GM12878 (cell line): Measurements from ENCODE around the gene SGK2. TPM values are rescaled to one million over a fixed set of nuclear protein-coding genes. Genes with fewer than 3 reads are reported as not detected.
"Not testable (repeated sequence)": the region's sequence is repeated elsewhere in the genome, so short reads cannot be mapped to it uniquely, and the experiment has no call there.

Experiments
- ATAC-seq: fragments of 200-7000 bp; cut with Tn5 transposase; 3 replicates; pipeline ENCODE4 v1.9.1; 2020; ENCODE audit warnings: mild to moderate bottlenecking, moderate library complexity
- BruUV-seq: library from RNA; stranded (reverse); fragments of 400-500 nt; replicated peaks from 2 replicates; lab custom pipeline; 2021; lab: Mats Ljungman, UMichigan
- CTCF ChIA-PET: fragments of 300-600 bp; sonication (Branson Sonifier 250); formaldehyde crosslinking; extraction: SDS; loops from one replicate; lab custom pipeline; 2021; ENCODE audit warnings: inconsistent platforms; lab: Yijun Ruan, JAX
- POLR2A ChIA-PET: fragments of 350-600 bp; formaldehyde crosslinking; extraction: SDS; loops from one replicate; lab custom pipeline; 2021; ENCODE audit warnings: inconsistent platforms; lab: Charles Lee
- RAD21 ChIA-PET: fragments of 300-600 bp; sonication (Branson Sonifier 250); formaldehyde crosslinking; loops from one replicate; lab custom pipeline; 2023; ENCODE audit warnings: antibody characterized with exemption; ENCODE audit not compliant: unreplicated experiment; lab: Charles Lee
- SMC1A ChIA-PET: fragments of 300-600 bp; sonication (Branson Sonifier 250); formaldehyde crosslinking; loops from one replicate; lab custom pipeline; 2023; ENCODE audit not compliant: unreplicated experiment, uncharacterized antibody; lab: Charles Lee
- DNase-seq: peaks from one replicate; pipeline ENCODE4 v3.0.0-alpha.2; 2011; ENCODE audit warnings: low read depth, low spot score
- FAIRE-seq: peaks from 3 replicates; lab custom pipeline; 2011; peaks lifted over from hg19 to GRCh38; lab: Jason Lieb, UNC
- H2AFZ ChIP-seq: 2 replicates; pipeline ENCODE4 v1.6.0; 2011; ENCODE audit warnings: low read depth, low read length, control low read depth; ENCODE audit not compliant: control insufficient read depth
- H3K27ac ChIP-seq: 2 replicates; pipeline ENCODE4 v1.5.1; 2011; ENCODE audit warnings: control low read depth; ENCODE audit not compliant: control insufficient read depth, insufficient read depth
- H3K27me3 ChIP-seq, 2 experiments: replicated peaks in 1 of 2; 2 replicates each; pipeline versions ENCODE4 v1.6.0 to v1.6.1; 2011; ENCODE audit warnings: low read length in 1 of 2; ENCODE audit not compliant: control insufficient read depth in 2 of 2, insufficient read depth in 2 of 2
- H3K36me3 ChIP-seq, 2 experiments: 2 replicates each; pipeline ENCODE4 v1.5.1; 2011; ENCODE audit warnings: low read length in 1 of 2; ENCODE audit not compliant: control insufficient read depth in 2 of 2, insufficient read depth in 2 of 2
- H3K4me1 ChIP-seq: 2 replicates; pipeline ENCODE4 v1.6.1; 2011; ENCODE audit warnings: mild to moderate bottlenecking, low read length, moderate library complexity, mixed read lengths; ENCODE audit not compliant: control insufficient read depth, insufficient read depth
- H3K4me2 ChIP-seq: 2 replicates; pipeline ENCODE4 v1.6.0; 2011; ENCODE audit warnings: control low read depth; ENCODE audit not compliant: control insufficient read depth, insufficient read depth
- H3K4me3 ChIP-seq: fragments of 200-600 bp; sonication (generic); 2 replicates; pipeline ENCODE4 v1.5.1; 2016
- H3K79me2 ChIP-seq: 2 replicates; pipeline ENCODE4 v1.6.0; 2011; ENCODE audit warnings: low read length; ENCODE audit not compliant: control insufficient read depth, insufficient read depth
- H3K9ac ChIP-seq: 2 replicates; pipeline ENCODE4 v1.8.0; 2011; ENCODE audit warnings: low read length, control low read depth, mixed read lengths; ENCODE audit not compliant: control insufficient read depth, insufficient read depth
- H3K9me3 ChIP-seq: replicated peaks from 3 replicates; pipeline ENCODE4 v1.5.1; 2011; ENCODE audit warnings: mild to moderate bottlenecking, low read length; ENCODE audit not compliant: control insufficient read depth, insufficient read depth
- H4K20me1 ChIP-seq: 2 replicates; pipeline ENCODE4 v1.6.0; 2011; ENCODE audit not compliant: control insufficient read depth, insufficient read depth
- CBX3 ChIP-seq: fragments of 200-600 bp; sonication (generic); IDR thresholded peaks from 2 replicates; pipeline ENCODE4 v1.6.1; 2016; ENCODE audit warnings: low read depth, borderline replicate concordance
- CBX5 ChIP-seq: sonication (generic); IDR thresholded peaks from 2 replicates; pipeline ENCODE4 v1.6.1; 2016; ENCODE audit warnings: low read depth, moderate library complexity, mild to moderate bottlenecking, inconsistent platforms
- CHD1 ChIP-seq: IDR thresholded peaks from 2 replicates; pipeline ENCODE4 v1.6.1; 2012; ENCODE audit warnings: low read depth, low read length, improper control_type of control experiment
- EZH2 ChIP-seq: IDR thresholded peaks from 2 replicates; pipeline ENCODE4 v1.6.1; 2012; ENCODE audit warnings: low read depth, mild to moderate bottlenecking, control low read depth, inconsistent platforms, low read length, borderline replicate concordance; ENCODE audit not compliant: control insufficient read depth
- FOXK2 ChIP-seq: fragments of 450-650 bp; IDR thresholded peaks from 2 replicates; pipeline ENCODE4 v1.6.1; 2017; ENCODE audit warnings: mild to moderate bottlenecking, moderate library complexity
- HDAC6 ChIP-seq: fragments of 200-600 bp; sonication (generic); IDR thresholded peaks from one replicate; pipeline ENCODE4 v1.8.0; 2017; ENCODE audit warnings: antibody characterized with exemption; ENCODE audit not compliant: unreplicated experiment
- POU2F2 ChIP-seq: IDR thresholded peaks from 3 replicates; pipeline ENCODE4 v1.6.1; 2011; ENCODE audit warnings: low read depth, mild to moderate bottlenecking, low read length, borderline replicate concordance
- SIX5 ChIP-seq: IDR thresholded peaks from 2 replicates; pipeline ENCODE4 v1.6.1; 2011; ENCODE audit warnings: mild to moderate bottlenecking, low read depth, low read length, moderate library complexity; ENCODE audit not compliant: severe bottlenecking
- SRF ChIP-seq, 2 experiments: IDR thresholded peaks; 2 replicates each; pipeline ENCODE4 v1.6.1; 2011; ENCODE audit warnings: low read depth in 2 of 2, low read length in 2 of 2, mild to moderate bottlenecking in 1 of 2, moderate library complexity in 1 of 2
- TCF7 ChIP-seq: IDR thresholded peaks from 2 replicates; pipeline ENCODE4 v1.6.1; 2014; ENCODE audit warnings: antibody characterized with exemption, borderline replicate concordance
- WGBS: methylation state at CpG from one replicate; pipeline ENCODE4 v1.1.6; 2016; ENCODE audit warnings: low lambda C conversion rate; ENCODE audit not compliant: insufficient replicate concordance, insufficient coverage; ENCODE audit errors: missing lambda C conversion rate; 5-methylcytosine and 5-hydroxymethylcytosine counted together
- in situ Hi-C: fragments of 300-500 bp; cut with MboI; formaldehyde crosslinking; loops from 9 replicates; pipeline ENCODE4 v1.14.3; 2018; ENCODE audit warnings: mixed read lengths
- intact Hi-C: fragments of 100-400 bp; cut with micrococcal nuclease; formaldehyde crosslinking; loops from one replicate; pipeline ENCODE4 v1.14.2; 2022; ENCODE audit not compliant: unreplicated experiment
- polyA plus RNA-seq, 11 experiments: library from polyadenylated mRNA; depleted of rRNA in 4 of 11; unstranded in 6 of 11; stranded (reverse) in 5 of 11; fragments of >200 nt; fragmentation: Nextera tagmentation in 4 of 11; fragmentation: Illumina TruSeq in 1 of 11; extraction: Ambion mirVana in 4 of 11; extraction: Trizol in 1 of 11; gene quantifications; 1 replicate in 1 of 11; 2 replicates in 10 of 11; pipeline versions ENCODE4 v1.2.1 to v1.2.3, GENCODE V29; 2011 to 2016; ENCODE audit warnings: inconsistent platforms in 2 of 11, missing spikeins in 2 of 11, low read depth in 1 of 11
- total RNA-seq, 4 experiments: library from RNA; depleted of rRNA in 3 of 4; stranded (reverse); fragments of >200 nt in 3 of 4; fragmentation: Illumina TruSeq in 1 of 4; extraction: Trizol in 1 of 4; gene quantifications; 2 replicates each; pipeline versions ENCODE4 v1.2.1 to v1.2.3, GENCODE V29; 2013 to 2021
- TF ChIP-seq, protein P1 (sequence below): IDR thresholded peaks from 2 replicates; pipeline ENCODE4 v1.6.1; 2012; ENCODE audit warnings: low read depth, low read length, improper control_type of control experiment
- TF ChIP-seq, protein P2 (sequence below): IDR thresholded peaks from 2 replicates; pipeline ENCODE4 v1.6.1; 2012; ENCODE audit warnings: improper control_type of control experiment, low read depth, low read length; ENCODE audit not compliant: insufficient replicate concordance

SGK2 gene
- total and polyA plus RNA-seq, 10 of the 15 experiments (the other 5 are each of a cell fraction or from before 2014, with no cell fraction given), result 0.04 to 0.96 (median 0.22) TPM; not detected in 3

DNA sequence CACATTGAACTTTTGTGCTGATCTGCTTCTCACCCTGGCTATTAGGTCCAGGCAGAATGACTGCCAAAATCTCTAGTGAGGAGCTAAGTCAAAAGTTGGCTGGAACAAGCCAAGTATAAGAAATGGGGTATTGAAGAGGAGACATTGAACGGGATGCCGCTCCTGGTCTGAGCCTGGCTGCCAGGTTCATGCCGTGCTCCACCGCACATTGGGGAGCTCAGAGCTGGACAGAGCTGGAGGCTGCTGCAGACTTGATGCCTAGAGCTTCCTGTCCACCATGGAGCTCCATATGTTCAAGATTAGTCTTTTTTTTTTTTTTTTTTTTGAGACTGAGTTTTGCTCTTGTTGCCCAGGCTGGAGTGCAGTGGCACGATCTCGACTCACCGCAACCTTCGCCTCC is 27.8 kb downstream of the SGK2 start:
- BruUV-seq, result no TSS peak
- no peak for ATAC-seq
- intact Hi-C loops, result no loop called here
- Histone ChIP-seq H3K4me1 (peaks cover 5% of the 10 kb centered on the region; the same call in 1 of the 2 replicates), H3K9me3 (no peaks in the 10 kb centered on the region), H3K9ac (no peak overlapping the region), H4K20me1 (no peaks in the 10 kb centered on the region), H3K79me2 (no peaks in the 10 kb centered on the region), H3K27ac (no peak overlapping the region), H3K27me3 (no peaks in the 10 kb centered on the region), H3K4me3 (no peak overlapping the region), H3K36me3 (no peaks in the 10 kb centered on the region), H3K4me2 (no peak overlapping the region), H2AFZ (no peak overlapping the region)
- POLR2A ChIA-PET, result interaction anchor here (0.6 to 1.0 kb wide), 2 partner anchors 15 to 71 kb away, joined by 3 to 4 read pairs; no protein-coding TSS in a partner anchor
- DNase-seq, result no peak
- RAD21 ChIA-PET, result interaction anchor here (1.2 kb wide), 1 partner anchor 105 kb away, joined by 4 read pairs; no protein-coding TSS in a partner anchor
- SMC1A ChIA-PET, result interaction anchor here (1.2 kb wide), 1 partner anchor 105 kb away, joined by 3 read pairs; no protein-coding TSS in a partner anchor
- TF ChIP-seq SIX5, result no peak
- TF ChIP-seq CHD1, result no peak
- no peak for TF ChIP-seq SRF (IDR thresholded peaks at IDR 0.05; ENCODE audit: low read depth in 2 of 2, low read length in 2 of 2)
- TF ChIP-seq, protein P1, sequence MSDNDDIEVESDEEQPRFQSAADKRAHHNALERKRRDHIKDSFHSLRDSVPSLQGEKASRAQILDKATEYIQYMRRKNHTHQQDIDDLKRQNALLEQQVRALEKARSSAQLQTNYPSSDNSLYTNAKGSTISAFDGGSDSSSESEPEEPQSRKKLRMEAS, result no peak
- TF ChIP-seq CBX3, result no peak
- TF ChIP-seq HDAC6, result no peak
- no peak for TF ChIP-seq EZH2
- TF ChIP-seq TCF7, result no peak
- no peak for TF ChIP-seq POU2F2
- TF ChIP-seq, protein P2, sequence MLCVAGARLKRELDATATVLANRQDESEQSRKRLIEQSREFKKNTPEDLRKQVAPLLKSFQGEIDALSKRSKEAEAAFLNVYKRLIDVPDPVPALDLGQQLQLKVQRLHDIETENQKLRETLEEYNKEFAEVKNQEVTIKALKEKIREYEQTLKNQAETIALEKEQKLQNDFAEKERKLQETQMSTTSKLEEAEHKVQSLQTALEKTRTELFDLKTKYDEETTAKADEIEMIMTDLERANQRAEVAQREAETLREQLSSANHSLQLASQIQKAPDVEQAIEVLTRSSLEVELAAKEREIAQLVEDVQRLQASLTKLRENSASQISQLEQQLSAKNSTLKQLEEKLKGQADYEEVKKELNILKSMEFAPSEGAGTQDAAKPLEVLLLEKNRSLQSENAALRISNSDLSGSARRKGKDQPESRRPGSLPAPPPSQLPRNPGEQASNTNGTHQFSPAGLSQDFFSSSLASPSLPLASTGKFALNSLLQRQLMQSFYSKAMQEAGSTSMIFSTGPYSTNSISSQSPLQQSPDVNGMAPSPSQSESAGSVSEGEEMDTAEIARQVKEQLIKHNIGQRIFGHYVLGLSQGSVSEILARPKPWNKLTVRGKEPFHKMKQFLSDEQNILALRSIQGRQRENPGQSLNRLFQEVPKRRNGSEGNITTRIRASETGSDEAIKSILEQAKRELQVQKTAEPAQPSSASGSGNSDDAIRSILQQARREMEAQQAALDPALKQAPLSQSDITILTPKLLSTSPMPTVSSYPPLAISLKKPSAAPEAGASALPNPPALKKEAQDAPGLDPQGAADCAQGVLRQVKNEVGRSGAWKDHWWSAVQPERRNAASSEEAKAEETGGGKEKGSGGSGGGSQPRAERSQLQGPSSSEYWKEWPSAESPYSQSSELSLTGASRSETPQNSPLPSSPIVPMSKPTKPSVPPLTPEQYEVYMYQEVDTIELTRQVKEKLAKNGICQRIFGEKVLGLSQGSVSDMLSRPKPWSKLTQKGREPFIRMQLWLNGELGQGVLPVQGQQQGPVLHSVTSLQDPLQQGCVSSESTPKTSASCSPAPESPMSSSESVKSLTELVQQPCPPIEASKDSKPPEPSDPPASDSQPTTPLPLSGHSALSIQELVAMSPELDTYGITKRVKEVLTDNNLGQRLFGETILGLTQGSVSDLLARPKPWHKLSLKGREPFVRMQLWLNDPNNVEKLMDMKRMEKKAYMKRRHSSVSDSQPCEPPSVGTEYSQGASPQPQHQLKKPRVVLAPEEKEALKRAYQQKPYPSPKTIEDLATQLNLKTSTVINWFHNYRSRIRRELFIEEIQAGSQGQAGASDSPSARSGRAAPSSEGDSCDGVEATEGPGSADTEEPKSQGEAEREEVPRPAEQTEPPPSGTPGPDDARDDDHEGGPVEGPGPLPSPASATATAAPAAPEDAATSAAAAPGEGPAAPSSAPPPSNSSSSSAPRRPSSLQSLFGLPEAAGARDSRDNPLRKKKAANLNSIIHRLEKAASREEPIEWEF, result no peak
- no peak for TF ChIP-seq CBX5
- no peak for TF ChIP-seq FOXK2
- FAIRE-seq, result no peak
- in situ Hi-C loops, result no loop called here
- 63% methylated on average over 2 of the region's 8 CpGs for WGBS
- CTCF ChIA-PET, result interaction anchor here (2.8 kb wide), 1 partner anchor 106 kb away, joined by 11 read pairs; no protein-coding TSS in a partner anchor

DNA sequence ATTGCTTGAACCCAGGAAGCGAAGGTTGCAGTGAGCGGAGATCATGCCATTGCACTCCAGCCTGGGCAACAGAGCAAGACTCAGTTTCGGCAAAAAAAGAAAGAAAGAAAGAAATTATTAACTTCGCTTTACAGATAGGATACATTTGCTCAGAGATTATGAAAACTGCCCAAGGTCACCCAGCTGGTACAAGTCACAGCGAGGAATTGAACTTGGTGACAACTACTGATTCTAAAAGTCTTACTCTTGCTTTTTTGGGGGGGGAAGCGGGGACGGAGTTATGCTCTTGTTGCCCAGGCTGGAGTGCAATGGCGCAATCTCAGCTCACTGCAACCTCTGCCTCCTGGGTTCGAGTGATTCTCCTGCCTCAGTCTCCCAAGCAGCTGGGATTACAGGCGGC is 29.7 kb downstream of the SGK2 start:
- H3K4me2 ChIP-seq, RAD21 ChIA-PET, H3K9me3 ChIP-seq, ATAC-seq, H3K27me3 ChIP-seq, H3K27ac ChIP-seq, H3K4me1 ChIP-seq, CTCF ChIA-PET, BruUV-seq, DNase-seq, H3K79me2 ChIP-seq, H3K36me3 ChIP-seq, FAIRE-seq, H3K9ac ChIP-seq, H2AFZ ChIP-seq, H4K20me1 ChIP-seq, in situ Hi-C loops, POLR2A ChIA-PET, intact Hi-C loops, H3K4me3 ChIP-seq: not testable (repeated sequence)
- 85% methylated on average over 10 of the region's 10 CpGs for WGBS
- SMC1A ChIA-PET, result interaction anchor here (1.0 kb wide), 1 partner anchor 504 kb away, joined by 3 read pairs; no protein-coding TSS in a partner anchor
